ENCODE data around the gene THSD4.
"Not testable (repeated sequence)": the region's sequence is repeated elsewhere in the genome, so short reads cannot be mapped to it uniquely, and the experiment has no call there.

THSD4 gene

GRCh38 chr15:71436854-71437253 lies 321.6 kb downstream of the THSD4 start:
- Histone ChIP-seq H3K18ac (ENCODE audit: low read depth in 1 of 2, low read length in 2 of 2) (no peak overlapping the region), H3K9ac (ENCODE audit: low read length) (no peak overlapping the region), H2AFZ (ENCODE audit: low read depth, low read length) (no peak overlapping the region), H3K27me3 (ENCODE audit: control insufficient read depth in 1 of 2, insufficient read depth in 1 of 2, low read length in 2 of 2) (no peaks in the 10 kb centered on the region), H3K4me1 (ENCODE audit: control insufficient read depth, insufficient read depth, low read depth, low read length) (peaks cover 2% of the 10 kb centered on the region), H3K36me3 (ENCODE audit: control insufficient read depth in 1 of 2, insufficient read depth in 2 of 2, low read depth in 1 of 2, low read length in 2 of 2) (peaks cover 0 to 5% of the 10 kb centered on the region in 2 experiments), H2BK15ac (ENCODE audit: low read depth, poor library complexity, severe bottlenecking) (no peak overlapping the region), H3K27ac (ENCODE audit: low read length, poor library complexity, severe bottlenecking) (no peak overlapping the region), H3K14ac (ENCODE audit: low read length in 2 of 2) (no peak overlapping the region), H3K4me2 (ENCODE audit: low read length, poor library complexity, severe bottlenecking) (no peak overlapping the region), H2BK120ac (ENCODE audit: low read depth, low read length) (no peak overlapping the region), H2BK12ac (ENCODE audit: low read length in 2 of 2) (no peak overlapping the region), H4K8ac (ENCODE audit: low read length) (no peak overlapping the region), H3K4ac (ENCODE audit: low read depth in 1 of 2, low read length in 2 of 2) (no peak overlapping the region), H3K79me1 (replicated peaks; ENCODE audit: low read length, poor library complexity, severe bottlenecking) (no peaks in the 10 kb centered on the region), H3K9me3 (ENCODE audit: control insufficient read depth, low read length) (peaks cover 6% of the 10 kb centered on the region), H4K91ac (ENCODE audit: low read length) (no peak overlapping the region), H3K4me3 (ENCODE audit: insufficient read depth in 1 of 2, low read depth in 1 of 2, low read length in 2 of 2) (no peak overlapping the region), H2BK5ac (ENCODE audit: low read depth, low read length, poor library complexity, severe bottlenecking) (no peak overlapping the region), H3K23ac (ENCODE audit: low read length in 2 of 2) (no peak overlapping the region), H2AK5ac (ENCODE audit: low read length, severe bottlenecking) (no peak overlapping the region)
- 93% methylated on average over 3 of the region's 3 CpGs for WGBS
- DNase-seq: no peak

GRCh38 chr15:71437404-71437803 lies 322.1 kb downstream of the THSD4 start:
- no peak overlapping the region for H2BK120ac ChIP-seq (ENCODE audit: low read depth, low read length)
- no peak overlapping the region for H4K8ac ChIP-seq (ENCODE audit: low read length)
- no peaks in the 10 kb centered on the region for H3K79me1 ChIP-seq (replicated peaks; ENCODE audit: low read length, poor library complexity, severe bottlenecking)
- H3K4ac ChIP-seq (ENCODE audit: low read depth in 1 of 2, low read length in 2 of 2): no peak overlapping the region
- no peak overlapping the region for H3K27ac ChIP-seq (ENCODE audit: low read length, poor library complexity, severe bottlenecking)
- H2AFZ ChIP-seq (ENCODE audit: low read depth, low read length): no peak overlapping the region
- H4K91ac ChIP-seq (ENCODE audit: low read length): no peak overlapping the region
- H2BK12ac ChIP-seq (ENCODE audit: low read length in 2 of 2): no peak overlapping the region
- H3K23ac ChIP-seq (ENCODE audit: low read length in 2 of 2): no peak overlapping the region
- H3K36me3 ChIP-seq (ENCODE audit: control insufficient read depth in 1 of 2, insufficient read depth in 2 of 2, low read depth in 1 of 2, low read length in 2 of 2): peaks cover 0 to 5% of the 10 kb centered on the region in 2 experiments
- no peak overlapping the region for H2BK15ac ChIP-seq (ENCODE audit: low read depth, poor library complexity, severe bottlenecking)
- H3K9ac ChIP-seq (ENCODE audit: low read length): no peak overlapping the region
- DNase-seq: no peak
- H3K18ac ChIP-seq (ENCODE audit: low read depth in 1 of 2, low read length in 2 of 2): no peak overlapping the region
- no peak overlapping the region for H2BK5ac ChIP-seq (ENCODE audit: low read depth, low read length, poor library complexity, severe bottlenecking)
- H3K9me3 ChIP-seq (ENCODE audit: control insufficient read depth, low read length): peaks cover 6% of the 10 kb centered on the region
- peaks cover 2% of the 10 kb centered on the region for H3K4me1 ChIP-seq (ENCODE audit: control insufficient read depth, insufficient read depth, low read depth, low read length)
- H3K14ac ChIP-seq (ENCODE audit: low read length in 2 of 2): no peak overlapping the region
- no peak overlapping the region for H2AK5ac ChIP-seq (ENCODE audit: low read length, severe bottlenecking)
- WGBS: 95% methylated on average over 2 of the region's 3 CpGs
- no peak overlapping the region for H3K4me3 ChIP-seq (ENCODE audit: insufficient read depth in 1 of 2, low read depth in 1 of 2, low read length in 2 of 2)
- no peaks in the 10 kb centered on the region for H3K27me3 ChIP-seq (ENCODE audit: control insufficient read depth in 1 of 2, insufficient read depth in 1 of 2, low read length in 2 of 2)
- H3K4me2 ChIP-seq (ENCODE audit: low read length, poor library complexity, severe bottlenecking): no peak overlapping the region

- H3K14ac ChIP-seq (ENCODE audit: low read length in 2 of 2): no peak overlapping the region
- no peak for DNase-seq
- peaks cover 6% of the 10 kb centered on the region for H3K9me3 ChIP-seq (ENCODE audit: control insufficient read depth, low read length)
- no peak overlapping the region for H2BK15ac ChIP-seq (ENCODE audit: low read depth, poor library complexity, severe bottlenecking)
- no peak overlapping the region for H2BK12ac ChIP-seq (ENCODE audit: low read length in 2 of 2)
- H2BK120ac ChIP-seq (ENCODE audit: low read depth, low read length): no peak overlapping the region
- no peak overlapping the region for H3K4ac ChIP-seq (ENCODE audit: low read depth in 1 of 2, low read length in 2 of 2)
- no peak overlapping the region for H4K91ac ChIP-seq (ENCODE audit: low read length)
- H3K4me1 ChIP-seq (ENCODE audit: control insufficient read depth, insufficient read depth, low read depth, low read length): peaks cover 2% of the 10 kb centered on the region
- no peak overlapping the region for H2BK5ac ChIP-seq (ENCODE audit: low read depth, low read length, poor library complexity, severe bottlenecking)
- no peak overlapping the region for H2AK5ac ChIP-seq (ENCODE audit: low read length, severe bottlenecking)
- peaks cover 0 to 5% of the 10 kb centered on the region in 2 experiments for H3K36me3 ChIP-seq (ENCODE audit: control insufficient read depth in 1 of 2, insufficient read depth in 2 of 2, low read depth in 1 of 2, low read length in 2 of 2)
- no peak overlapping the region for H3K18ac ChIP-seq (ENCODE audit: low read depth in 1 of 2, low read length in 2 of 2)
- no peak overlapping the region for H3K9ac ChIP-seq (ENCODE audit: low read length)
- no peaks in the 10 kb centered on the region for H3K79me1 ChIP-seq (replicated peaks; ENCODE audit: low read length, poor library complexity, severe bottlenecking)
- H3K27ac ChIP-seq (ENCODE audit: low read length, poor library complexity, severe bottlenecking): no peak overlapping the region
- no peak overlapping the region for H2AFZ ChIP-seq (ENCODE audit: low read depth, low read length)
- H3K27me3 ChIP-seq (ENCODE audit: control insufficient read depth in 1 of 2, insufficient read depth in 1 of 2, low read length in 2 of 2): no peaks in the 10 kb centered on the region
- no peak overlapping the region for H3K23ac ChIP-seq (ENCODE audit: low read length in 2 of 2)
- H4K8ac ChIP-seq (ENCODE audit: low read length): no peak overlapping the region
- no peak overlapping the region for H3K4me3 ChIP-seq (ENCODE audit: insufficient read depth in 1 of 2, low read depth in 1 of 2, low read length in 2 of 2)
- H3K4me2 ChIP-seq (ENCODE audit: low read length, poor library complexity, severe bottlenecking): no peak overlapping the region
- no CpG with 5 or more reads among the region's 4 CpGs for WGBS
Measured at GRCh38 chr15:71437919-71438318, 322.6 kb downstream of the THSD4 start.

- H2BK15ac ChIP-seq (ENCODE audit: low read depth, poor library complexity, severe bottlenecking); H2BK120ac ChIP-seq (ENCODE audit: low read depth, low read length); H2BK12ac ChIP-seq (ENCODE audit: low read length in 2 of 2); H3K4me2 ChIP-seq (ENCODE audit: low read length, poor library complexity, severe bottlenecking); H3K14ac ChIP-seq (ENCODE audit: low read length in 2 of 2); H2AFZ ChIP-seq (ENCODE audit: low read depth, low read length); H2BK5ac ChIP-seq (ENCODE audit: low read depth, low read length, poor library complexity, severe bottlenecking); DNase-seq; H3K4me1 ChIP-seq (ENCODE audit: control insufficient read depth, insufficient read depth, low read depth, low read length); H2AK5ac ChIP-seq (ENCODE audit: low read length, severe bottlenecking); H3K4me3 ChIP-seq (ENCODE audit: insufficient read depth in 1 of 2, low read depth in 1 of 2, low read length in 2 of 2); H3K79me1 ChIP-seq (replicated peaks; ENCODE audit: low read length, poor library complexity, severe bottlenecking); H3K27ac ChIP-seq (ENCODE audit: low read length, poor library complexity, severe bottlenecking); H3K18ac ChIP-seq (ENCODE audit: low read depth in 1 of 2, low read length in 2 of 2); H3K27me3 ChIP-seq (ENCODE audit: control insufficient read depth in 1 of 2, insufficient read depth in 1 of 2, low read length in 2 of 2); H4K91ac ChIP-seq (ENCODE audit: low read length); H3K9ac ChIP-seq (ENCODE audit: low read length); H3K36me3 ChIP-seq (ENCODE audit: control insufficient read depth in 1 of 2, insufficient read depth in 2 of 2, low read depth in 1 of 2, low read length in 2 of 2); H3K4ac ChIP-seq (ENCODE audit: low read depth in 1 of 2, low read length in 2 of 2); H3K9me3 ChIP-seq (ENCODE audit: control insufficient read depth, low read length); H3K23ac ChIP-seq (ENCODE audit: low read length in 2 of 2); H4K8ac ChIP-seq (ENCODE audit: low read length): not testable (repeated sequence)
- WGBS: no CpG with 5 or more reads among the region's 2 CpGs
Measured at GRCh38 chr15:71439478-71439877, 324.2 kb downstream of the THSD4 start.
